B cell (primary cell): ENCODE measurements around the gene EBLN2.

Source experiments
- CTCF ChIP-seq: fragments of 200-600 bp; IDR thresholded peaks from one replicate; pipeline ENCODE4 v1.8.0; 2022; ENCODE audit warnings: antibody characterized with exemption, mild to moderate bottlenecking
- EZH2 ChIP-seq: IDR thresholded peaks from 2 replicates; pipeline ENCODE4 v1.6.1; 2012; ENCODE audit warnings: borderline replicate concordance, low read depth, mild to moderate bottlenecking, moderate library complexity, low read length; ENCODE audit not compliant: insufficient read depth, poor library complexity, severe bottlenecking

GRCh38 chr3:73021301-73021835, 40.1 kb upstream of the EBLN2 start:
- TF ChIP-seq CTCF (no peak), EZH2 (no peak)
